K562 (cell line): ENCODE results near the gene RBM7. TPM values are rescaled to one million over a fixed set of nuclear protein-coding genes. Genes with fewer than 3 reads are reported as not detected.

Source experiments
- ATAC-seq: fragments of 200-7000 bp; cut with Tn5 transposase; 3 replicates; pipeline ENCODE4 v1.9.1; 2020; ENCODE audit warnings: moderate library complexity
- BruUV-seq: library from RNA; stranded (reverse); fragments of 400-500 nt; replicated peaks from 2 replicates; lab custom pipeline; 2021; lab: Mats Ljungman, UMichigan
- CTCF ChIA-PET: fragments of 300-600 bp; formaldehyde crosslinking; extraction: SDS; loops from one replicate; lab custom pipeline; 2021; ENCODE audit warnings: low intra/inter-chr PET ratio; lab: Yijun Ruan, JAX
- POLR2A ChIA-PET: fragments of 300-600, 350-650 bp; sonication (Branson Sonifier 250); formaldehyde crosslinking; extraction: SDS; loops from one replicate; lab custom pipeline; 2021; ENCODE audit warnings: antibody characterized with exemption, inconsistent platforms; lab: Yijun Ruan, JAX
- DNase-seq, 4 experiments: peaks; one replicate each; pipeline versions ENCODE4 v3.0.0 to v3.0.0-alpha.2; 2011 to 2018; ENCODE audit warnings: low spot score in 3 of 4, mixed read lengths in 3 of 4; ENCODE audit errors: extremely low read depth in 1 of 4
- FAIRE-seq: peaks from 2 replicates; lab custom pipeline; 2011; peaks lifted over from hg19 to GRCh38; lab: Jason Lieb, UNC
- H2AFZ ChIP-seq: 2 replicates; pipeline ENCODE4 v1.6.0; 2011; ENCODE audit warnings: low read depth, low read length, control low read depth, inconsistent platforms
- H3K27ac ChIP-seq: fragments of 200-600 bp; 3 replicates; pipeline ENCODE4 v1.8.0; 2011; ENCODE audit warnings: low read depth, mild to moderate bottlenecking, control low read depth, inconsistent platforms, low read length, moderate library complexity, mixed read lengths; ENCODE audit errors: extremely low read depth
- H3K27me3 ChIP-seq, 2 experiments: fragments of 300-600 bp in 1 of 2; 2 replicates in 1 of 2; 3 replicates in 1 of 2; pipeline versions ENCODE4 v1.6.0 to v1.8.0; 2011; ENCODE audit warnings: inconsistent platforms in 2 of 2, low read length in 2 of 2, mild to moderate bottlenecking in 1 of 2, mixed read lengths in 1 of 2, moderate library complexity in 1 of 2; ENCODE audit not compliant: control insufficient read depth in 2 of 2, insufficient read depth in 2 of 2
- H3K36me3 ChIP-seq: fragments of 300-600 bp; 3 replicates; pipeline ENCODE4 v1.8.0; 2011; ENCODE audit warnings: mild to moderate bottlenecking, low read length, inconsistent platforms; ENCODE audit not compliant: control insufficient read depth, insufficient read depth
- H3K4me1 ChIP-seq, 2 experiments: fragments of 200-600 bp in 1 of 2; replicated peaks in 1 of 2; 2 replicates in 1 of 2; 3 replicates in 1 of 2; pipeline versions ENCODE4 v1.5.1 to v1.8.0; 2011; ENCODE audit warnings: inconsistent platforms in 2 of 2, low read length in 2 of 2, mild to moderate bottlenecking in 1 of 2, mixed read lengths in 1 of 2, moderate library complexity in 1 of 2; ENCODE audit not compliant: control insufficient read depth in 2 of 2, insufficient read depth in 2 of 2
- H3K4me2 ChIP-seq: 2 replicates; pipeline ENCODE4 v1.6.1; 2011; ENCODE audit warnings: low read length, control low read depth, inconsistent platforms, mixed read lengths; ENCODE audit not compliant: insufficient read depth
- H3K4me3 ChIP-seq: fragments of 200-600 bp; sonication (generic), shearing (Covaris generic); 2 replicates; pipeline ENCODE4 v1.5.1; 2016; ENCODE audit warnings: control low read depth, inconsistent platforms
- H3K79me2 ChIP-seq: fragments of 200-600 bp; 3 replicates; pipeline ENCODE4 v1.8.0; 2011; ENCODE audit warnings: low read length, inconsistent platforms; ENCODE audit not compliant: control insufficient read depth, insufficient read depth
- H3K9ac ChIP-seq, 2 experiments: 2 replicates each; pipeline versions ENCODE4 v1.6.0 to v1.6.1; 2011; ENCODE audit warnings: low read depth in 2 of 2, low read length in 2 of 2, control low read depth in 1 of 2, inconsistent platforms in 1 of 2, mild to moderate bottlenecking in 1 of 2, mixed read lengths in 1 of 2; ENCODE audit not compliant: insufficient read depth in 1 of 2
- H3K9me1 ChIP-seq: one replicate; pipeline ENCODE4 v1.6.0; 2011; ENCODE audit warnings: inconsistent platforms, mild to moderate bottlenecking, low read length, moderate library complexity; ENCODE audit not compliant: control insufficient read depth, insufficient read depth
- H3K9me3 ChIP-seq: replicated peaks from 2 replicates; pipeline ENCODE4 v1.5.1; 2011; ENCODE audit warnings: low read depth, low read length, inconsistent platforms; ENCODE audit not compliant: control insufficient read depth, insufficient read depth
- H4K20me1 ChIP-seq: replicated peaks from 2 replicates; pipeline ENCODE4 v1.6.1; 2011; ENCODE audit warnings: low read length, inconsistent platforms, mixed read lengths; ENCODE audit not compliant: control insufficient read depth, insufficient read depth
- CBX3 ChIP-seq, 2 experiments: IDR thresholded peaks; 1 replicate in 1 of 2; 2 replicates in 1 of 2; pipeline ENCODE4 v1.6.1; 2012; ENCODE audit warnings: inconsistent platforms in 2 of 2, low read length in 2 of 2, borderline replicate concordance in 1 of 2, control low read depth in 1 of 2
- DMBX1 ChIP-seq: fragments of 250-450 bp; sonication (Bioruptor Pico); IDR thresholded peaks from 2 replicates; pipeline ENCODE4 v1.8.0; 2022; ENCODE audit warnings: inconsistent platforms, mild to moderate bottlenecking, moderate library complexity, borderline replicate concordance
- FOXJ2 ChIP-seq: fragments of 200-800 bp; sonication (Bioruptor generic); IDR thresholded peaks from 2 replicates; pipeline ENCODE4 v1.6.1; 2016; ENCODE audit warnings: missing genetic modification characterization, missing compliant biosample characterization
- FUS ChIP-seq: fragments of 200-400 bp; formaldehyde crosslinking; optimal IDR thresholded peaks from 2 replicates; pipeline ENCODE3; 2017; ENCODE audit warnings: low read depth, low read length
- GTF2E2 ChIP-seq: fragments of 200-800 bp; sonication (Bioruptor generic); IDR thresholded peaks from 2 replicates; pipeline ENCODE4 v1.6.1; 2016; ENCODE audit warnings: missing genetic modification characterization, missing compliant biosample characterization
- KLF6 ChIP-seq: fragments of 250-450 bp; sonication (Bioruptor Pico); IDR thresholded peaks from 2 replicates; pipeline ENCODE4 v1.4.0; 2020; ENCODE audit warnings: mild to moderate bottlenecking, moderate library complexity, borderline replicate concordance
- TFAM ChIP-seq: fragments of 250-450 bp; sonication (Bioruptor Pico); conservative IDR thresholded peaks from 2 replicates; pipeline ENCODE4 v1.5.0; 2021; ENCODE audit warnings: mild to moderate bottlenecking, moderate library complexity
- ZKSCAN3 ChIP-seq: fragments of 250-450 bp; sonication (Bioruptor Pico); IDR thresholded peaks from 2 replicates; pipeline ENCODE4 v1.4.0; 2020
- ZNF589 ChIP-seq: fragments of 200-800 bp; sonication (Bioruptor generic); IDR thresholded peaks from 2 replicates; pipeline ENCODE4 v1.6.1; 2016; ENCODE audit warnings: low read depth, missing genetic modification characterization, missing compliant biosample characterization
- ZNF668 ChIP-seq: fragments of 250-450 bp; sonication (Bioruptor Pico); IDR thresholded peaks from 2 replicates; pipeline ENCODE4 v1.8.0; 2022; ENCODE audit warnings: mild to moderate bottlenecking, inconsistent platforms
- whole genome bisulfite sequencing: fragments of 100-300 bp; shearing (Covaris generic); methylation state at CpG from one replicate; pipeline ENCODE4 v1.1.6; 2016; ENCODE audit warnings: low coverage, mixed read lengths; ENCODE audit not compliant: insufficient coverage; ENCODE audit errors: missing lambda C conversion rate; 5-methylcytosine and 5-hydroxymethylcytosine counted together
- in situ Hi-C: fragments of 300-500 bp; cut with MboI; formaldehyde crosslinking; loops from 4 replicates; pipeline ENCODE4 v1.15.0; 2018; ENCODE audit warnings: inconsistent platforms, mixed read lengths
- intact Hi-C: fragments of 100-400 bp; cut with micrococcal nuclease; formaldehyde crosslinking; loops from 2 replicates; pipeline ENCODE4 v1.14.2; 2022
- polyA plus RNA-seq, 8 experiments: library from polyadenylated mRNA; depleted of rRNA in 4 of 8; stranded (reverse) in 5 of 8; unstranded in 3 of 8; fragments of >200 nt; fragmentation: Nextera tagmentation in 2 of 8; fragmentation: Illumina TruSeq in 1 of 8; extraction: Ambion mirVana in 2 of 8; extraction: Trizol in 1 of 8; gene quantifications; 2 replicates each; pipeline versions ENCODE4 v1.2.1 to v1.2.3, GENCODE V29; 2011 to 2014; ENCODE audit warnings: inconsistent platforms in 1 of 8, missing spikeins in 1 of 8
- total RNA-seq, 7 experiments: library from RNA; depleted of rRNA in 6 of 7; stranded (reverse); fragments of >200 nt in 6 of 7; fragmentation: Illumina TruSeq in 2 of 7; extraction: Trizol in 2 of 7; gene quantifications; 2 replicates each; pipeline versions ENCODE4 v1.2.1 to v1.2.3, GENCODE V29; 2011 to 2021; ENCODE audit warnings: low replicate concordance in 1 of 7
- TF ChIP-seq, protein P1 (sequence below): fragments of 250-450 bp; sonication (Bioruptor Pico); IDR thresholded peaks from 2 replicates; pipeline ENCODE4 v1.8.0; 2022; ENCODE audit warnings: inconsistent platforms, mild to moderate bottlenecking, moderate library complexity, borderline replicate concordance
- TF ChIP-seq, protein P2 (sequence below): fragments of 200-800 bp; sonication (Bioruptor generic); IDR thresholded peaks from 2 replicates; pipeline ENCODE4 v1.6.1; 2016; ENCODE audit warnings: missing genetic modification characterization, missing compliant biosample characterization
- TF ChIP-seq, protein P3 (sequence below): fragments of 450-650 bp; formaldehyde crosslinking; IDR thresholded peaks from 2 replicates; pipeline ENCODE4 v1.4.0; 2022; ENCODE audit warnings: missing genetic modification characterization

The RBM7 gene
- total and polyA plus RNA-seq, 9 of the 15 experiments (the other 6 are each of a cell fraction or from before 2014, with no cell fraction given) = 26.0 to 76.8 (median 49.6) TPM

DNA sequence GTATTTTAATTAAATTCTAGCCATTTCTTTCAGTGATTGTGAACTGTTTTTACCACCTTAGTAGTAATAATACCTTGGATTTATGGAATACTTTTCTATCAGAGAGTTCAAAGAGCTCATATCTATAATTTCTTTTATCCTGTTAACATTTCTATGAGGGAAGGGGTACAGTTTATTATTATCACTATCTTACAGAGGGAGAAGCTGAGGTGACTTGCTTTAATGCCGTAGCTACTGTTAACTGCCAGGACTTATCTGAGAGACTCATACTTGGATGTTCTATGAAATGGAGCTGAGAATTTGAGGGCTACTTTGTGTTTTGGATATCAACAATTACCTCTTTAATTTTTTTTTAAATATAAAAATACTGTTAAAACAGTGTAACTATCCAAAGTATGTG lies 42.1 kb downstream of the RBM7 start (continued):
- TF ChIP-seq ZNF589 (CRISPR knock-in tag) (no peak), FUS (no peak), ZKSCAN3 (CRISPR knock-in tag) (no peak)

DNA sequence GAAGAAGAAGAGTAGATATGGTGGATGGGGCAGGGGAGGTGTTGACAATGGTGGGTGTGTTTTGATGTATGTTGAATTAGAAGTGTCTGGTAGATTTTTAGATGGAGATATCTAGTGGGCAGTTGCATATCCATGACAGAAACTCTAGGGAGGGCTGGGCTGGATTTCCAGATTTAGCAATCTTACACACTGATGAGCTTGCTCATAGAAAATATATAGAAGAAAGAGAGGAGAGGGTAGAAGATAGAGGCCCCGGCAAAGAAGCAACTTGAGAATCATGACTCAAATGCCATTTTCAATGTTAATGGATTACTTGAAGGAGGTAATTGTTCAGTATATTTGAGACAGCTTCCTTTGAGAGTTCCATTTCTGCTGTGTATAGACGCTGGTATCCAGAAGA lies 47.0 kb downstream of the RBM7 start:
- intact Hi-C loops (no loop called here), in situ Hi-C loops (no loop called here)
- Histone ChIP-seq H4K20me1 (no peaks in the 10 kb centered on the region), H3K4me3 (no peak overlapping the region), H3K27ac (peak overlapping the region; percentile 49; the same call in 1 of the 3 replicates), H2AFZ (no peak overlapping the region), H3K4me1 (peaks cover 0 to 17% of the 10 kb centered on the region in 2 experiments), H3K9ac (peak overlapping the region in 1 of 2 experiments; percentile 11; a peak in 1 of 4 replicates), H3K79me2 (peaks cover 62% of the 10 kb centered on the region), H3K27me3 (no peaks in the 10 kb centered on the region), H3K36me3 (peaks cover 83% of the 10 kb centered on the region), H3K9me3 (no peaks in the 10 kb centered on the region), H3K4me2 (no peak overlapping the region), H3K9me1 (no peaks in the 10 kb centered on the region)
- ATAC-seq (no peak), DNase-seq (no peak), FAIRE-seq (no peak)
- CTCF ChIA-PET = no interaction called here
- POLR2A ChIA-PET = interaction anchor here (1.0 to 1.2 kb wide), 2 partner anchors 9 to 18 kb away, joined by 3 to 4 read pairs; partner anchors contain the start of gene REXO2
- BruUV-seq = no TSS peak
- WGBS = 97% methylated on average over 2 of the region's 2 CpGs
- TF ChIP-seq GTF2E2 (peak; percentile 55; the same call in 1 of the 2 replicates), TFAM (CRISPR knock-in tag) (no peak), ZNF668 (CRISPR knock-in tag) (no peak), CBX3 (IDR thresholded peaks at IDR 0.05; ENCODE audit: borderline replicate concordance in 1 of 2, low read length in 2 of 2) (no peak), DMBX1 (CRISPR knock-in tag) (peak; percentile 34; the same call in 1 of the 2 replicates), KLF6 (0 out of 2 replicates have a peak, but pooled peaks have one; percentile 43), FOXJ2 (tag) (peak; percentile 14; the same call in 1 of the 2 replicates)
- TF ChIP-seq, protein P1, sequence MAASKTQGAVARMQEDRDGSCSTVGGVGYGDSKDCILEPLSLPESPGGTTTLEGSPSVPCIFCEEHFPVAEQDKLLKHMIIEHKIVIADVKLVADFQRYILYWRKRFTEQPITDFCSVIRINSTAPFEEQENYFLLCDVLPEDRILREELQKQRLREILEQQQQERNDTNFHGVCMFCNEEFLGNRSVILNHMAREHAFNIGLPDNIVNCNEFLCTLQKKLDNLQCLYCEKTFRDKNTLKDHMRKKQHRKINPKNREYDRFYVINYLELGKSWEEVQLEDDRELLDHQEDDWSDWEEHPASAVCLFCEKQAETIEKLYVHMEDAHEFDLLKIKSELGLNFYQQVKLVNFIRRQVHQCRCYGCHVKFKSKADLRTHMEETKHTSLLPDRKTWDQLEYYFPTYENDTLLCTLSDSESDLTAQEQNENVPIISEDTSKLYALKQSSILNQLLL (CRISPR knock-in tag) = no peak
- TF ChIP-seq, protein P2, sequence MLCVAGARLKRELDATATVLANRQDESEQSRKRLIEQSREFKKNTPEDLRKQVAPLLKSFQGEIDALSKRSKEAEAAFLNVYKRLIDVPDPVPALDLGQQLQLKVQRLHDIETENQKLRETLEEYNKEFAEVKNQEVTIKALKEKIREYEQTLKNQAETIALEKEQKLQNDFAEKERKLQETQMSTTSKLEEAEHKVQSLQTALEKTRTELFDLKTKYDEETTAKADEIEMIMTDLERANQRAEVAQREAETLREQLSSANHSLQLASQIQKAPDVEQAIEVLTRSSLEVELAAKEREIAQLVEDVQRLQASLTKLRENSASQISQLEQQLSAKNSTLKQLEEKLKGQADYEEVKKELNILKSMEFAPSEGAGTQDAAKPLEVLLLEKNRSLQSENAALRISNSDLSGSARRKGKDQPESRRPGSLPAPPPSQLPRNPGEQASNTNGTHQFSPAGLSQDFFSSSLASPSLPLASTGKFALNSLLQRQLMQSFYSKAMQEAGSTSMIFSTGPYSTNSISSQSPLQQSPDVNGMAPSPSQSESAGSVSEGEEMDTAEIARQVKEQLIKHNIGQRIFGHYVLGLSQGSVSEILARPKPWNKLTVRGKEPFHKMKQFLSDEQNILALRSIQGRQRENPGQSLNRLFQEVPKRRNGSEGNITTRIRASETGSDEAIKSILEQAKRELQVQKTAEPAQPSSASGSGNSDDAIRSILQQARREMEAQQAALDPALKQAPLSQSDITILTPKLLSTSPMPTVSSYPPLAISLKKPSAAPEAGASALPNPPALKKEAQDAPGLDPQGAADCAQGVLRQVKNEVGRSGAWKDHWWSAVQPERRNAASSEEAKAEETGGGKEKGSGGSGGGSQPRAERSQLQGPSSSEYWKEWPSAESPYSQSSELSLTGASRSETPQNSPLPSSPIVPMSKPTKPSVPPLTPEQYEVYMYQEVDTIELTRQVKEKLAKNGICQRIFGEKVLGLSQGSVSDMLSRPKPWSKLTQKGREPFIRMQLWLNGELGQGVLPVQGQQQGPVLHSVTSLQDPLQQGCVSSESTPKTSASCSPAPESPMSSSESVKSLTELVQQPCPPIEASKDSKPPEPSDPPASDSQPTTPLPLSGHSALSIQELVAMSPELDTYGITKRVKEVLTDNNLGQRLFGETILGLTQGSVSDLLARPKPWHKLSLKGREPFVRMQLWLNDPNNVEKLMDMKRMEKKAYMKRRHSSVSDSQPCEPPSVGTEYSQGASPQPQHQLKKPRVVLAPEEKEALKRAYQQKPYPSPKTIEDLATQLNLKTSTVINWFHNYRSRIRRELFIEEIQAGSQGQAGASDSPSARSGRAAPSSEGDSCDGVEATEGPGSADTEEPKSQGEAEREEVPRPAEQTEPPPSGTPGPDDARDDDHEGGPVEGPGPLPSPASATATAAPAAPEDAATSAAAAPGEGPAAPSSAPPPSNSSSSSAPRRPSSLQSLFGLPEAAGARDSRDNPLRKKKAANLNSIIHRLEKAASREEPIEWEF = no peak
- TF ChIP-seq, protein P3, sequence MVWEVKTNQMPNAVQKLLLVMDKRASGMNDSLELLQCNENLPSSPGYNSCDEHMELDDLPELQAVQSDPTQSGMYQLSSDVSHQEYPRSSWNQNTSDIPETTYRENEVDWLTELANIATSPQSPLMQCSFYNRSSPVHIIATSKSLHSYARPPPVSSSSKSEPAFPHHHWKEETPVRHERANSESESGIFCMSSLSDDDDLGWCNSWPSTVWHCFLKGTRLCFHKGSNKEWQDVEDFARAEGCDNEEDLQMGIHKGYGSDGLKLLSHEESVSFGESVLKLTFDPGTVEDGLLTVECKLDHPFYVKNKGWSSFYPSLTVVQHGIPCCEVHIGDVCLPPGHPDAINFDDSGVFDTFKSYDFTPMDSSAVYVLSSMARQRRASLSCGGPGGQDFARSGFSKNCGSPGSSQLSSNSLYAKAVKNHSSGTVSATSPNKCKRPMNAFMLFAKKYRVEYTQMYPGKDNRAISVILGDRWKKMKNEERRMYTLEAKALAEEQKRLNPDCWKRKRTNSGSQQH (CRISPR knock-in tag) = peak; percentile 57; the same call in 1 of the 2 replicates
